Measurements from ENCODE around the gene MBNL1.

The MBNL1 gene

GRCh38 chr3:152268555-152269055, at the start of gene MBNL1:
Gene MBNL1 (plus strand): TSS chr3:152268929. CDS start chr3:152300194, 31,265 bp downstream.
- DNase-seq (ENCODE audit: low spot score) = peak; percentile 88
- peaks cover 53% of the 10 kb centered on the region for H3K4me1 Mint-ChIP-seq (ENCODE audit: low read depth)
- peak within 1 kb of the TSS; percentile 95 for H3K27ac Mint-ChIP-seq
- no peaks in the 10 kb centered on the region for H3K9me3 Mint-ChIP-seq
- peak within 1 kb of the TSS; percentile 88 for H3K4me3 Mint-ChIP-seq
- no peaks in the 10 kb centered on the region for H3K27me3 Mint-ChIP-seq (ENCODE audit: low read depth)
- H3K36me3 Mint-ChIP-seq (ENCODE audit: low read depth) = peaks cover 55% of the 10 kb centered on the region

- no peak for DNase-seq (ENCODE audit: low spot score)
- Mint-ChIP-seq H3K36me3 (ENCODE audit: low read depth) (peaks cover 1% of the 10 kb centered on the region), H3K4me3 (peak overlapping the region; percentile 11), H3K27ac (no peak overlapping the region), H3K27me3 (ENCODE audit: low read depth) (no peaks in the 10 kb centered on the region), H3K9me3 (no peaks in the 10 kb centered on the region), H3K4me1 (ENCODE audit: low read depth) (peaks cover 50% of the 10 kb centered on the region)
Observed at GRCh38 chr3:152219216-152219615, 49.5 kb upstream of the MBNL1 start.

DNA sequence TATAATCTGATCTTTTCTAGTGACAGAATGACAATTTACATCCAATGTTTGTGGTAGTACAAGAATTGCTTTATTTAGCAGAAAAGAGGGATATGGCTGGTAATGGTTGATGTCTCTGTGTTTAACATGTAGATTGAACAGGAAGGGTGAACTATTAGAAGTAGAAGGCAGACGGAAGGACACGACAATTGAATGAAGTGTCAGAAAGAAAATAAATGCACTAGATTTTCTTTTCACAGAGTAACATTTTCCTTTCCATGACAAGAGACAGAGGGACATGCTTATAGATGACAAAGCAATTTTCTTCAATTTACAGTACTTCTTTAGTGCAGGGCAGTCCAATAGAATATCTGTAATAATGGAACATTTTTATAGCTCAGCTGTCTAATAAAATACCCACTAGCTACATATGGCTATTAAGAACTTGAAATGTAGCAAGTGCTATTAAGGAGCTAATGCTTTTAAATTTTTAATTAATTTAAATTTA, 48.9 kb upstream of the MBNL1 start:
- Mint-ChIP-seq H3K4me1 (ENCODE audit: low read depth) (peaks cover 48% of the 10 kb centered on the region), H3K36me3 (ENCODE audit: low read depth) (peaks cover 1% of the 10 kb centered on the region), H3K9me3 (no peaks in the 10 kb centered on the region), H3K4me3 (no peak overlapping the region), H3K27ac (no peak overlapping the region), H3K27me3 (ENCODE audit: low read depth) (no peaks in the 10 kb centered on the region)
- no peak for DNase-seq (ENCODE audit: low spot score)

GRCh38 chr3:152222327-152222726, 46.4 kb upstream of the MBNL1 start:
- Mint-ChIP-seq H3K4me3 (peak overlapping the region; percentile 61), H3K27me3 (ENCODE audit: low read depth) (no peaks in the 10 kb centered on the region), H3K4me1 (ENCODE audit: low read depth) (peaks cover 44% of the 10 kb centered on the region), H3K36me3 (ENCODE audit: low read depth) (peaks cover 1% of the 10 kb centered on the region), H3K27ac (peak overlapping the region; percentile 52), H3K9me3 (no peaks in the 10 kb centered on the region)
- DNase-seq (ENCODE audit: low spot score) = no peak

GRCh38 chr3:152225201-152225600, 43.5 kb upstream of the MBNL1 start:
- peaks cover 3% of the 10 kb centered on the region for H3K9me3 Mint-ChIP-seq
- no peaks in the 10 kb centered on the region for H3K27me3 Mint-ChIP-seq (ENCODE audit: low read depth)
- H3K4me3 Mint-ChIP-seq = no peak overlapping the region
- H3K36me3 Mint-ChIP-seq (ENCODE audit: low read depth) = no peaks in the 10 kb centered on the region
- peaks cover 31% of the 10 kb centered on the region for H3K4me1 Mint-ChIP-seq (ENCODE audit: low read depth)
- DNase-seq (ENCODE audit: low spot score) = no peak
- H3K27ac Mint-ChIP-seq = no peak overlapping the region

DNA sequence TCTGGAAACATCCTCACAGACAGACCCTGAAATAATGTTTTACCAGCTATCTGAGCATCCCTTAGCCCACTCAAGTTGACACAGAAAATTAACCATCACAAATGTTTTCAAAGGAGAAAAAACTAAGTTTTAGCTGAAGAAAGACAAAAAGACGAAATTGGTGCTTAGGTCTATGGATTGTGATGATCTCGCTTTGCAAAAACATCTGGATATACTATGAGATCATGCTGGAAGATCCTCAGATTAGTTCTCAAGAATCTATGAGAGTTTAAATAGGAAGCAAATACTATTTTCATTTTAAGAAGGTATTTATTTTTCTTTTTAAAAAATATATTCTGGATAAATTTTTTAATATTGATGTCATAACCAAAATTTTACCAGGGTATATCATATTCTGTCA, 42.6 kb upstream of the MBNL1 start:
- Mint-ChIP-seq H3K4me1 (ENCODE audit: low read depth) (peaks cover 36% of the 10 kb centered on the region), H3K27ac (no peak overlapping the region), H3K27me3 (ENCODE audit: low read depth) (no peaks in the 10 kb centered on the region), H3K36me3 (ENCODE audit: low read depth) (no peaks in the 10 kb centered on the region), H3K9me3 (peaks cover 3% of the 10 kb centered on the region), H3K4me3 (no peak overlapping the region)
- no peak for DNase-seq (ENCODE audit: low spot score)

DNA sequence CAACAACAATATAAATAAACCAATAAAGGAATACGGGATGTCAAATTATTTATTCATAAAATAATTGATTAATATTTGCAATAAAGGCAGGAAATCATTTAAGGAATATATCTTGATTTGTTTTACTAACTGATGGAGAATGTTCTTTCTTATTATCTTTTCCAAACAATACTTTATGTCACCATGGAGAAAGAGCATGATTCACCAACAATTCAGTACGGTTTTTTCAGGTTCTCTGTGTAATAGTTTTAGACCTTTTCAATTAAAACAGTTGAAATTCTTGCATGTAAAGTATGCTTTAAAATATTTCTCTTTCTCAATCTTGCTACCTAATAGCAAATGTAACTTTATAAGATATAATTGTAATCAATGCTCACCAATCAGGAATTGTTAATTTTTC, 41.7 kb upstream of the MBNL1 start:
- Mint-ChIP-seq H3K27me3 (ENCODE audit: low read depth) (no peaks in the 10 kb centered on the region), H3K36me3 (ENCODE audit: low read depth) (no peaks in the 10 kb centered on the region), H3K9me3 (peaks cover 3% of the 10 kb centered on the region), H3K4me1 (ENCODE audit: low read depth) (peaks cover 28% of the 10 kb centered on the region), H3K27ac (no peak overlapping the region), H3K4me3 (no peak overlapping the region)
- no peak for DNase-seq (ENCODE audit: low spot score)

DNA sequence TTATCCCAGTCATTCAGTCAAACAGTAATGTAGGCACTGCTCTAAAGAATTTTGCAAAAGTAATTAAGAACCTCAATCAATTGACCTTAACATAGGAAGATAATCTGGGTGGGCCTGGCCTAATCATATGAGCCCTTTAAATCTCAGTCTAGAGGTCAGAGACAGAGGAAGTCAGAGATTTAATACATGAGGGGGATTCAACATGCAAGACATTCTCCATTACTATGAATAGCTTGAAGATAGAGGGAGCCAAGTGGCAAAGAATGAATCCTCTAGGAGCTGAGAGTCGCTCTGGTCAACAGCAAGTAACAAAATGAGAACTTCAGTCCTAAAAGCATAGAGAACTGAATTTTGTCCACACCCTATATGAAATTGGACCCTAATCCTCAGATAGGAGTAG, 39.0 kb upstream of the MBNL1 start:
- Mint-ChIP-seq H3K4me3 (no peak overlapping the region), H3K27ac (no peak overlapping the region), H3K9me3 (peaks cover 3% of the 10 kb centered on the region), H3K36me3 (ENCODE audit: low read depth) (no peaks in the 10 kb centered on the region), H3K27me3 (ENCODE audit: low read depth) (no peaks in the 10 kb centered on the region), H3K4me1 (ENCODE audit: low read depth) (peaks cover 20% of the 10 kb centered on the region)
- DNase-seq (ENCODE audit: low spot score) = no peak

- DNase-seq (ENCODE audit: low spot score) = no peak
- no peak overlapping the region for H3K27ac Mint-ChIP-seq
- no peak overlapping the region for H3K4me3 Mint-ChIP-seq
- no peaks in the 10 kb centered on the region for H3K36me3 Mint-ChIP-seq (ENCODE audit: low read depth)
- H3K27me3 Mint-ChIP-seq (ENCODE audit: low read depth) = no peaks in the 10 kb centered on the region
- peaks cover 22% of the 10 kb centered on the region for H3K4me1 Mint-ChIP-seq (ENCODE audit: low read depth)
- H3K9me3 Mint-ChIP-seq = peaks cover 3% of the 10 kb centered on the region
Observed at GRCh38 chr3:152230370-152230769, 38.4 kb upstream of the MBNL1 start.

DNA sequence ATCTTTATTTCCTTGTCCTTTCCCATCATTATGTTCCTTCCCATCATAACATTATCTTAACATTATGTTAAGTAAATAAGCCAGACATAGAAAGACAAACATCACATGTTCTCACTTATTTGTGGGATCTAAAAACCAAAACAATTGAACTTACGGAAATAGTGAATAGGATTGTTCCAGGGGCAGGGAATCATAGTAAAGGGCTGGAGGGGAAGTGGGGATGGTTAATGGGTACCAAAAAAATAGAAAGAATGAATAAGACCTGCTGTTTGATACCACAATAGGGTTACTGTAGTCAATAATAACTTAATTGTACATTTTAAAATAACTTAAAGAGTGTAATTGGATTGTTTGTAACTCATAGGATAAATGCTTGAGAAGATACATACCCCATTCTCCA, 36.7 kb upstream of the MBNL1 start:
- H3K36me3 Mint-ChIP-seq (ENCODE audit: low read depth) = no peaks in the 10 kb centered on the region
- H3K9me3 Mint-ChIP-seq = peaks cover 3% of the 10 kb centered on the region
- no peak overlapping the region for H3K4me3 Mint-ChIP-seq
- H3K27ac Mint-ChIP-seq = no peak overlapping the region
- DNase-seq (ENCODE audit: low spot score) = no peak
- no peaks in the 10 kb centered on the region for H3K27me3 Mint-ChIP-seq (ENCODE audit: low read depth)
- peaks cover 29% of the 10 kb centered on the region for H3K4me1 Mint-ChIP-seq (ENCODE audit: low read depth)

- H3K27ac Mint-ChIP-seq = no peak overlapping the region
- H3K4me1 Mint-ChIP-seq (ENCODE audit: low read depth) = peaks cover 32% of the 10 kb centered on the region
- H3K27me3 Mint-ChIP-seq (ENCODE audit: low read depth) = no peaks in the 10 kb centered on the region
- H3K9me3 Mint-ChIP-seq = peaks cover 6% of the 10 kb centered on the region
- no peak for DNase-seq (ENCODE audit: low spot score)
- peaks cover 2% of the 10 kb centered on the region for H3K36me3 Mint-ChIP-seq (ENCODE audit: low read depth)
- no peak overlapping the region for H3K4me3 Mint-ChIP-seq
Observed at GRCh38 chr3:152232679-152233078, 36.0 kb upstream of the MBNL1 start.

- Mint-ChIP-seq H3K36me3 (ENCODE audit: low read depth) (peaks cover 3% of the 10 kb centered on the region), H3K4me3 (no peak overlapping the region), H3K27ac (no peak overlapping the region), H3K27me3 (ENCODE audit: low read depth) (no peaks in the 10 kb centered on the region), H3K9me3 (peaks cover 4% of the 10 kb centered on the region), H3K4me1 (ENCODE audit: low read depth) (peaks cover 36% of the 10 kb centered on the region)
- no peak for DNase-seq (ENCODE audit: low spot score)
Observed at GRCh38 chr3:152234657-152235375, 33.9 kb upstream of the MBNL1 start.

GRCh38 chr3:152235709-152236298, 32.9 kb upstream of the MBNL1 start:
- peaks cover 4% of the 10 kb centered on the region for H3K9me3 Mint-ChIP-seq
- H3K4me3 Mint-ChIP-seq = no peak overlapping the region
- no peak for DNase-seq (ENCODE audit: low spot score)
- no peak overlapping the region for H3K27ac Mint-ChIP-seq
- peaks cover 3% of the 10 kb centered on the region for H3K36me3 Mint-ChIP-seq (ENCODE audit: low read depth)
- peaks cover 39% of the 10 kb centered on the region for H3K4me1 Mint-ChIP-seq (ENCODE audit: low read depth)
- no peaks in the 10 kb centered on the region for H3K27me3 Mint-ChIP-seq (ENCODE audit: low read depth)

DNA sequence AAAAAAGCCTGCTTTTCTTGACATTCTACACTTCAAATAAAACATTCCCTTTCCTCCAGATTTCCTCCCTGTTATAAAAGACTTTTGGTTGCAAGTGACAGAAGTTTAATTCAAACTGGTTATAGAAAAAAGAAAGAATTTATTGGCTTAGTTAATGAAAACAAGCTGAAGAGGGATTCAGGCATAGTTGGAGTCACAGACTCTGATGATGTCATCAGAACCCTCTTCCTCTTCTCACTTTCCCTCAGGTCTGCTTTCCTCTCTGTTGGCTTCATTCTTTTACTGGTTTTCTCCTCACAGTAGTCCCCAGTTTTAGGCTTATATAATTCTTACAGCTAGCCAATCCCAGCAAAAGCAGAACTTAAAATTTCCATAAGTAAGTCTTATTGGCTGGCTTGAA, 32.0 kb upstream of the MBNL1 start:
- Mint-ChIP-seq H3K9me3 (peaks cover 4% of the 10 kb centered on the region), H3K27me3 (ENCODE audit: low read depth) (no peaks in the 10 kb centered on the region), H3K36me3 (ENCODE audit: low read depth) (peaks cover 3% of the 10 kb centered on the region), H3K4me1 (ENCODE audit: low read depth) (peaks cover 44% of the 10 kb centered on the region), H3K4me3 (no peak overlapping the region), H3K27ac (no peak overlapping the region)
- no peak for DNase-seq (ENCODE audit: low spot score)

Data from T-helper 2 cell treated with Interferon-gamma antibody and Interleukin-4, amounts not matched to agents 5 μg/mL and 100 μg/mL, for 36 hours (primary cell).